ENCODE results near the gene AGBL1.
"Not testable (repeated sequence)": the region's sequence is repeated elsewhere in the genome, so short reads cannot be mapped to it uniquely, and the experiment has no call there.

The AGBL1 gene

DNA sequence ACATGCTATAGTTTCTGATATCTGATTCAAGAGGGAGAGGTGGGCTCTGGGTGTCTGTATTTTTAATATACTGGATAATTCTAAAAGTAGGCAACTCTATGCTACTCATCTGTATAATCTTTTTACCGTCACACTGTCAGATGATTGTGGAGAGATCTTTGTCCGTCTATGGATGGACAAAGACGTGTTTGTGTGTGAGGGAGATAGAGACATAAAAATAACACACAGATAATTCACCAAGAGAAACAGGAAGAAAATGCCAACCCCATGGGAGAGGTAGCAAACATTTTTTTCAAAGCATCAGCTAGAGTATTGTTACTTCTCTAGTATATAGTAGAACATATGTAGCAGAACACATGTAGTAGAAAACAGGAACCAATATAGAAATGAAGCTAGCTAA lies 346.1 kb downstream of the AGBL1 start:
- TF ChIP-seq, protein P1, sequence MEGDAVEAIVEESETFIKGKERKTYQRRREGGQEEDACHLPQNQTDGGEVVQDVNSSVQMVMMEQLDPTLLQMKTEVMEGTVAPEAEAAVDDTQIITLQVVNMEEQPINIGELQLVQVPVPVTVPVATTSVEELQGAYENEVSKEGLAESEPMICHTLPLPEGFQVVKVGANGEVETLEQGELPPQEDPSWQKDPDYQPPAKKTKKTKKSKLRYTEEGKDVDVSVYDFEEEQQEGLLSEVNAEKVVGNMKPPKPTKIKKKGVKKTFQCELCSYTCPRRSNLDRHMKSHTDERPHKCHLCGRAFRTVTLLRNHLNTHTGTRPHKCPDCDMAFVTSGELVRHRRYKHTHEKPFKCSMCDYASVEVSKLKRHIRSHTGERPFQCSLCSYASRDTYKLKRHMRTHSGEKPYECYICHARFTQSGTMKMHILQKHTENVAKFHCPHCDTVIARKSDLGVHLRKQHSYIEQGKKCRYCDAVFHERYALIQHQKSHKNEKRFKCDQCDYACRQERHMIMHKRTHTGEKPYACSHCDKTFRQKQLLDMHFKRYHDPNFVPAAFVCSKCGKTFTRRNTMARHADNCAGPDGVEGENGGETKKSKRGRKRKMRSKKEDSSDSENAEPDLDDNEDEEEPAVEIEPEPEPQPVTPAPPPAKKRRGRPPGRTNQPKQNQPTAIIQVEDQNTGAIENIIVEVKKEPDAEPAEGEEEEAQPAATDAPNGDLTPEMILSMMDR (IDR thresholded peaks at IDR 0.05; ENCODE audit: extremely low read depth, missing control alignments) = no peak
- no peak for DNase-seq (ENCODE audit: low spot score)

- TF ChIP-seq, protein P1 (IDR thresholded peaks at IDR 0.05; ENCODE audit: extremely low read depth, missing control alignments) = no peak
- no peak for DNase-seq (ENCODE audit: low spot score)
Observed at GRCh38 chr15:86432861-86433260, 353.2 kb downstream of the AGBL1 start.

GRCh38 chr15:86433983-86434382 lies 354.3 kb downstream of the AGBL1 start:
- TF ChIP-seq, protein P1 (IDR thresholded peaks at IDR 0.05; ENCODE audit: extremely low read depth, missing control alignments) = no peak
- DNase-seq (ENCODE audit: low spot score) = no peak

DNA sequence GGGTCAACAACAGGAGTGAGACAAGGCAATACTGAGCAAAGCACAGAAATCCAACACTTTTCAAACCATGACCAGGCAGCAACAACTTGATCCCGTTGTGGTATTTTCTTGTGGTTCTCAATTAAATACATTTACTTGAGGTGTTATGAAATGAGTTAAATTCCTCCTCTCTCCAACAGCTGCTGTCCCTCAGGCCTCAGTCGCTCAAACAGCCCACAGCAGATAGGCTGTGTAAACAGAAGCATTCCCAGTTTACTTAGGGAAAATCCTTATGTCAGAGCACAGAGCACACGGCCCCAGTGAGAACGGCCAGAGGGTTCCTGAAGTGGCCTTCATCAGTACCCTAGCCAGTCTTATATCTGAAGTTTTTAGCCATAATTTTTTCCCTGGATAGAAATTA lies 359.9 kb downstream of the AGBL1 start:
- TF ChIP-seq, protein P1 (IDR thresholded peaks at IDR 0.05; ENCODE audit: extremely low read depth, missing control alignments) = no peak
- DNase-seq (ENCODE audit: low spot score) = no peak

DNA sequence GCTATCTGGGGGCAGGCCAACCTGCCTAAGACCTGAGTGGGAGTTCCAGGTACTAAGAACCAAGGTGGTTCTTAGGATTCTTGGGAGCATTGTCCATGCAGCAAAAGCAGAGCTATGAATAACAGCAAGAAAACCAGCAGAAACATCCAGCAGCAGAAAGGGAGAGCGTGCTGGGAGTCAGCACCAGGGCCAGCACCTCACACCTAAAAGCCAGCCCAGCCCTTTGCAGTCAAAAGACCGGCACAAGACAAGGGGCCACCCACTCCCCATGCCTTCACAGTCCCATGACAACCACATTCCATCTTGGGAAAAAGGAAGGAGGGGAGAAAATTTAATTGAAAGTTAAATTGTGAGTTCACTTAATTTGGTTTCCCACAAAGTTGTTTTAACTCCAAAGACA lies 364.9 kb downstream of the AGBL1 start:
- TF ChIP-seq, protein P1 (IDR thresholded peaks at IDR 0.05; ENCODE audit: extremely low read depth, missing control alignments) = no peak
- DNase-seq (ENCODE audit: low spot score) = no peak

DNA sequence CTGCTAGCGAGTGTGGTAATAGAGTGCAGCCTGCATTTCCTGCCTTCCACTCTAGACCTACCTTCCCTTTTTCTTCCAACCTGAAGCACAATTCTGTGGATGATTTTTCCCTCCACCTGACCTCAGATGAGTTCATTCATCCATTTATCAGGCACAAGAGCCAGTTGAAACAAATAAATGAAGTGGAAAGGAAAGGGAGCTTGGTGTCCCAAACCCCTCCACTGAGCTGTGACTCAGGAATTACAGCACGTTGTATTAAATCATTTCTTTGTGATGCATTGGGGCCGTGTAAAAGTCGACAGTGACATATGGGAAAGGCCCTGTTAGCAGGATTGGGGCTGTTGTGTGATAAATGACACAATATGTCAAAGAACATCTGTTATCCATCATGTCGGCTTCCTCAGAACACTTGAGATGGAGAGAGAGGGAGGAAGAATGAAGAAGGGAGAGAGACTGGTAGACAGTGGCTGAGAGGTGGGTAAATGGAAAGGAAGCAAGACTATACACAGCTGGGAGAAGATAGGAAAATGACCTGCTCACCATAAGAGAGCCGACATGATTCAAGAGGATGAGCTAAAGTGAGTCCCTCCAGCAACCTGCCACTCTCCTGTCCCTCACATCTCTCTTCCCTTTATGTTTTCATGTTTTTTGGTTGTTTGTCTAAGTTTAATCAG lies 366.0 kb downstream of the AGBL1 start:
- DNase-seq (ENCODE audit: low spot score) = no peak
- TF ChIP-seq, protein P1 (IDR thresholded peaks at IDR 0.05; ENCODE audit: extremely low read depth, missing control alignments) = no peak

- DNase-seq (ENCODE audit: low spot score) = no peak
- TF ChIP-seq, protein P1 (IDR thresholded peaks at IDR 0.05; ENCODE audit: extremely low read depth, missing control alignments) = no peak
Observed at GRCh38 chr15:86446253-86446640, 366.6 kb downstream of the AGBL1 start.

DNA sequence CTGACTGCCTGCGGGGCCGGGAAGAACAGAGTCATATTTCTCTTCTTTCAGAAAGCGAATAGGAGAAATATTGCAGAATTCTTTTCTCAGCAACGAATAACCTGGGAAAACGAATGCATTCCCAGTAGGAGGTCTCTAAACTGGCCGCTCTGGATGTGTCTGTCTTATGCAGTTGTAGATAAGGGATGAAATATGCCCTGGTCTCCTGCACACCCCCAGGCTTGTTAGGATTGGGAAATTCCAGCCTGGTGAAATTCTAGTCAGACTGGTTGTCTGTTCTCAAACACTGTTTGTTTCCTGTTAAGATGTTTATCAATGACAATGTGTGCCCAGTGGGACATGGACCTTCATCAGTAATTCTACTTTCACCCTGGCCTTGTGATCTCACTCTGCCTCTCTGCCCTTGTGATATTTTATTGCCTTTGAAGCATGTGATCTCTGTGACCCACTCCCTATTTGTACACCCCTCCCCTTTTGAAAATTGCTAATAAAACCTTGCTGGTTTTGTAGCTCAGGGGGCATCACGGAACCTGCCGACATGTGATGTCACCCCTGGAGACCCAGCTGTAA lies 385.9 kb downstream of the AGBL1 start:
- DNase-seq (ENCODE audit: low spot score) = not testable (repeated sequence)

Data from GM20000 (cell line).